Fibroblast of lung (primary cell): ENCODE measurements around the gene TAP2. TPM values are rescaled to one million over a fixed set of nuclear protein-coding genes. Genes with fewer than 3 reads are reported as not detected.

Experiments
- DNase-seq, 2 donors: peaks; one replicate each; pipeline versions ENCODE4 v3.0.0 to v3.0.0-alpha.2; 2010; ENCODE audit warnings: low read depth in 2 of 2
- H2AFZ ChIP-seq: 2 replicates; pipeline ENCODE4 v1.5.1; 2012; ENCODE audit warnings: low read length, control low read depth, inconsistent platforms
- H3K27ac ChIP-seq: 2 replicates; pipeline ENCODE4 v1.5.1; 2011; ENCODE audit warnings: low read length, control low read depth; ENCODE audit not compliant: insufficient read depth
- H3K27me3 ChIP-seq: 2 replicates; pipeline ENCODE4 v1.5.1; 2011; ENCODE audit warnings: mild to moderate bottlenecking, low read length; ENCODE audit not compliant: control insufficient read depth, insufficient read depth
- H3K36me3 ChIP-seq: 2 replicates; pipeline ENCODE4 v1.5.1; 2011; ENCODE audit warnings: low read length; ENCODE audit not compliant: control insufficient read depth, insufficient read depth
- H3K4me1 ChIP-seq: 2 replicates; pipeline ENCODE4 v1.5.1; 2011; ENCODE audit warnings: low read length; ENCODE audit not compliant: control insufficient read depth, insufficient read depth; ENCODE audit errors: extremely low read depth
- H3K4me2 ChIP-seq: 2 replicates; pipeline ENCODE4 v1.5.1; 2011; ENCODE audit warnings: low read length, control low read depth; ENCODE audit not compliant: insufficient read depth; ENCODE audit errors: extremely low read depth
- H3K4me3 ChIP-seq, 4 experiments: fragments of 200-600 bp in 1 of 4; sonication (generic) in 1 of 4; replicated peaks in 1 of 4; 2 replicates each; pipeline ENCODE4 v1.5.1; 2011 to 2016; ENCODE audit warnings: low read length in 4 of 4, low read depth in 3 of 4, mild to moderate bottlenecking in 3 of 4, control low read depth in 2 of 4, inconsistent platforms in 1 of 4, mixed read lengths in 1 of 4; ENCODE audit not compliant: insufficient read depth in 1 of 4; ENCODE audit errors: control extremely low read depth in 1 of 4
- H3K79me2 ChIP-seq: 2 replicates; pipeline ENCODE4 v1.5.1; 2012; ENCODE audit warnings: mild to moderate bottlenecking, low read length, inconsistent platforms; ENCODE audit not compliant: control insufficient read depth, insufficient read depth
- H3K9ac ChIP-seq: 2 replicates; pipeline ENCODE4 v1.5.1; 2011; ENCODE audit warnings: mild to moderate bottlenecking, low read length, control low read depth; ENCODE audit not compliant: insufficient read depth
- H3K9me3 ChIP-seq: 2 replicates; pipeline ENCODE4 v1.5.1; 2012; ENCODE audit warnings: low read depth, low read length; ENCODE audit not compliant: control insufficient read depth, insufficient read depth
- H4K20me1 ChIP-seq: 2 replicates; pipeline ENCODE4 v1.5.1; 2011; ENCODE audit warnings: low read length; ENCODE audit not compliant: control insufficient read depth, insufficient read depth; ENCODE audit errors: extremely low read depth
- CTCF ChIP-seq, 2 donors: IDR thresholded peaks in 1 of 2; conservative IDR thresholded peaks in 1 of 2; 1 replicate in 1 of 2; 2 replicates in 1 of 2; pipeline ENCODE4 v1.5.1; 2011 to 2012; ENCODE audit warnings: low read length in 2 of 2, control low read depth in 1 of 2, inconsistent platforms in 1 of 2, low read depth in 1 of 2, mild to moderate bottlenecking in 1 of 2
- EZH2 ChIP-seq: IDR thresholded peaks from 2 replicates; pipeline ENCODE4 v1.5.1; 2012; ENCODE audit warnings: low read length, control low read depth, mild to moderate bottlenecking; ENCODE audit errors: missing control alignments
- polyA plus RNA-seq, 2 donors: library from polyadenylated mRNA; depleted of rRNA in 1 of 2; stranded (reverse) in 1 of 2; unstranded in 1 of 2; fragments of >200 nt; gene quantifications; 2 replicates each; pipeline ENCODE4 v1.2.1, GENCODE V29; 2011 to 2012; ENCODE audit warnings: missing spikeins in 1 of 2
- total RNA-seq: library from RNA; depleted of rRNA; stranded (reverse); fragments of >200 nt; gene quantifications from 2 replicates; pipeline ENCODE4 v1.2.1, GENCODE V29; 2014

Gene TAP2
- total and polyA plus RNA-seq, 2 donors (not counting 1 experiment from before 2014, with no cell fraction given): 20.7 to 27.7 TPM

- TF ChIP-seq CTCF (conservative IDR thresholded peaks at IDR 0.05 in 1 of 2, IDR thresholded peaks at IDR 0.05 in 1 of 2; ENCODE audit: low read depth in 1 of 2, low read length in 2 of 2) (no peak), EZH2 (no peak)
- no peaks in the 10 kb centered on the region for H3K27me3 ChIP-seq
- no peak within 1 kb of the TSS for H2AFZ ChIP-seq
- no peaks in the 10 kb centered on the region for H3K9me3 ChIP-seq
- H3K4me3 ChIP-seq: no peak within 1 kb of the TSS
- H3K27ac ChIP-seq: no peak within 1 kb of the TSS
- H3K4me1 ChIP-seq: peaks cover 5% of the 10 kb centered on the region
- H3K4me2 ChIP-seq: no peak within 1 kb of the TSS
- no peaks in the 10 kb centered on the region for H3K36me3 ChIP-seq
- peak; percentile 5 to 8 for DNase-seq
- H4K20me1 ChIP-seq: no peaks in the 10 kb centered on the region
- H3K79me2 ChIP-seq: no peaks in the 10 kb centered on the region
- H3K9ac ChIP-seq: no peak within 1 kb of the TSS
These were observed 21.8 kb downstream of the TAP2 start, which contains the start of gene HLA-DOB for GRCh38 chr6:32816746-32817204. TSS of gene HLA-DOB (minus strand) at chr6:32817002. CDS start at chr6:32816951, 51 bp downstream.

GRCh38 chr6:32815996-32816395, 22.5 kb downstream of the TAP2 start:
- Histone ChIP-seq H2AFZ (no peak overlapping the region), H4K20me1 (no peaks in the 10 kb centered on the region), H3K27me3 (no peaks in the 10 kb centered on the region), H3K4me3 (no peak overlapping the region), H3K9ac (no peak overlapping the region), H3K36me3 (no peaks in the 10 kb centered on the region), H3K27ac (no peak overlapping the region), H3K4me2 (no peak overlapping the region), H3K4me1 (peaks cover 5% of the 10 kb centered on the region), H3K9me3 (no peaks in the 10 kb centered on the region), H3K79me2 (no peaks in the 10 kb centered on the region)
- TF ChIP-seq CTCF (conservative IDR thresholded peaks at IDR 0.05 in 1 of 2, IDR thresholded peaks at IDR 0.05 in 1 of 2; ENCODE audit: low read depth in 1 of 2, low read length in 2 of 2) (no peak), EZH2 (no peak)
- no peak for DNase-seq

- H4K20me1 ChIP-seq: no peaks in the 10 kb centered on the region
- H2AFZ ChIP-seq: no peak overlapping the region
- H3K4me2 ChIP-seq: no peak overlapping the region
- H3K36me3 ChIP-seq: no peaks in the 10 kb centered on the region
- no peak overlapping the region for H3K27ac ChIP-seq
- peak; percentile 34 to 53 for DNase-seq
- H3K9ac ChIP-seq: no peak overlapping the region
- peaks cover 5% of the 10 kb centered on the region for H3K4me1 ChIP-seq
- no peak for TF ChIP-seq EZH2
- H3K79me2 ChIP-seq: no peaks in the 10 kb centered on the region
- no peak overlapping the region for H3K4me3 ChIP-seq
- H3K27me3 ChIP-seq: no peaks in the 10 kb centered on the region
- H3K9me3 ChIP-seq: no peaks in the 10 kb centered on the region
These were observed 23.4 kb downstream of the TAP2 start for GRCh38 chr6:32815115-32815514.
